ENCODE results near the gene THSD7B.

DNA sequence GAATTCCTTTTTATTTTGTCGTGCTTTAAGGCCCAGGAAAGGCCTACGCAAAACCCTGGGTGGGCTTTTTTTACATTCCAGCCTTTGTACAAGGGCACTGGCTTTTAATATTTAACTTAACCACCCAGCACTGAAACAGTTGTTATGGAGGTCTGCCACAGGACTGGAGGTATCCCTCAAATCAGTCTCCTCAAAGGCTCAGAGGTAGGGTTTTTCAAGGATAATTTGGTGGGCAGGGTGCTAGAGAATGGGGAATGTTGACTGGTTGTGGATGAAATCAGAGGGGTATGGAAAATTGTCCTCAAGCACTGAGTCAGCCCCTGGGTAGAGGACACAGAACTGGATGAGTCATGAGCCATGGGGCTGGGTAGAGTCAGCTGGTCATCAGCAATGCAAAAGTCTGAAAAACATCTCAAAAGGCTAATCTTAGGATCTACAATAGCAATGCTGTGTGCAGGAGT is 443.1 kb downstream of the THSD7B start:
- TF ChIP-seq POLR2A (IDR thresholded peaks at IDR 0.05) (no peak), CTCF (IDR thresholded peaks at IDR 0.05) (no peak)
